ENCODE results near the gene MVK. TPM values are rescaled to one million over a fixed set of nuclear protein-coding genes. Genes with fewer than 3 reads are reported as not detected.

Gene MVK
- total RNA-seq, 2 donors from 2014 or later = 13.4 to 54.1 TPM

DNA sequence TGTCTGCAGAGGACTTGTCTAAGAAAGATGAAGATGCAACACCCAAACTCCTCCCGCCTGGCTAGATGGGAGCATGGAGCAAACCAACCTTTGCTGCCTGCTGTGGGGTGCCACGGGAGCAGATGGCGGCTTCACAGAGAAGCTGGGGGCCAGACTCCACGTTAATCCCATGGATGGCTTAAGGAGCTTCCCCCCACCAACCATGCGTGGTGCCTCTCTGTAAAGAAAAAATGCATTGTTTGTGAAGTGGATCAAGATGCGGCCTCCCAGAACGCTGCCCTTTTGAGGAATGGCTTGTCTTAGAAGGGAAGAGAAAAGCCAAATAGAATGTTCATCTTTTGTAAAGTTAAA, 15.6 kb downstream of the MVK start:
- no peaks in the 10 kb centered on the region for H3K9me3 ChIP-seq
- no peak overlapping the region for H3K27ac ChIP-seq
- no peak overlapping the region for H3K4me3 ChIP-seq
- WGBS = 86% methylated on average over 7 of the region's 7 CpGs
- DNase-seq (ENCODE audit: low spot score) = no peak
- H3K27me3 ChIP-seq (replicated peaks; ENCODE audit: insufficient read depth) = no peaks in the 10 kb centered on the region
- intact Hi-C loops (cut with DNase I) = no loop called here
- TF ChIP-seq POLR2AphosphoS5 (IDR thresholded peaks at IDR 0.05) = no peak
- no peak for TF ChIP-seq POLR2A (IDR thresholded peaks at IDR 0.05)
- TF ChIP-seq CTCF (IDR thresholded peaks at IDR 0.05) = no peak
- H3K36me3 ChIP-seq = peaks cover 0 to 3% of the 10 kb centered on the region in 2 donors
- no peaks in the 10 kb centered on the region for H3K4me1 ChIP-seq (replicated peaks)

DNA sequence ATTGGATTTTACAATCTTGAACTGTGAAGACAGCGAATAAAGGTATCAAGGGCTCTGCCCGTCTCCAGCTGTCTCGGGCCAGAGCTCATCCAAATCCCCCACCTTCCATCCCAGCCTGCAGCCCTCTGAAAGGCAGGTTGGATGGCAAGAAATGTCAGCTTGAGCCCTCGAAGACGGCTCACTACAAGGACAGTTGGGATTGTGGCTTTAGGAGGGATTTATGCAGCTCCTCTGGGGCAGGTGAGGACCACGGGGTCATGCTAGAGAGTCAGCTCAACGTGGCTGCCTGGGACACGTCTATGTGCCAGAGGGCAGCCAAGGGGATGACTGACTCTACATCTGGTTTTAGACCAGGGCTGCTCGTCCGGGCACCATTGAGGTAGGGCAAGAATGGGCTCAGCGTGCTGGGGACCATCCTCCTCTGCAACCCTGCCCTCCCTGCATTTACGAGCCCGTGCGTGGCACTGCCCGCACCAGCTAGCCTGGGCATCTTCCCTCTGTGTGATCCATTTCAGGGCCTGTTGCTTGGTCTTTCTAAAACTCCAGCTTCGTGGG, 16.2 kb downstream of the MVK start:
- DNase-seq (ENCODE audit: low spot score) = no peak
- intact Hi-C loops (cut with DNase I) = loop anchor here (10.0 kb wide), 1 partner anchor 125 kb away; the partner anchor contains the start of gene FAM222A
- TF ChIP-seq CTCF (IDR thresholded peaks at IDR 0.05) = no peak
- no peak for TF ChIP-seq POLR2AphosphoS5 (IDR thresholded peaks at IDR 0.05)
- TF ChIP-seq POLR2A (IDR thresholded peaks at IDR 0.05) = no peak
- Histone ChIP-seq H3K27ac (no peak overlapping the region), H3K4me3 (no peak overlapping the region), H3K9me3 (no peaks in the 10 kb centered on the region), H3K27me3 (replicated peaks; ENCODE audit: insufficient read depth) (no peaks in the 10 kb centered on the region), H3K36me3 (peaks cover 0 to 3% of the 10 kb centered on the region in 2 donors), H3K4me1 (replicated peaks) (no peaks in the 10 kb centered on the region)
- WGBS = 89% methylated on average over 16 of the region's 16 CpGs

DNA sequence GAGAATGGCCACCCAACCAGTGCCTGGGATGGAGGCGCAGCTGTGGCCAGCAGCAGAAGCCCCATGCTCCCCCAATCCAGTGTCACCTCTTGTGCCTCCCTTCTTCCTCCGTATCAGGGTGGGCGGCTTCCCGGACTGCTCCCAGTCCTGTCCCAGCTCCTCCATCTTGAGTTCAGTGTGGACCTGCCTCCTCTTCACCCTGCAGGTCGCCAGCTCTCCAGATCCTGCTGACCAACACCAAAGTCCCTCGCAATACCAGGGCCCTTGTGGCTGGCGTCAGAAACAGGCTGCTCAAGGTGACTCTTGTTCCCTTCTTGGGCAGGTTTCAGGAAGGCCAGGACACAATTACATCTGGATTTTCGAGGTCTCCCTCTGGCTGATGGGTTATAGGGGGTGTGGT, 17.0 kb downstream of the MVK start:
- 93% methylated on average over 8 of the region's 8 CpGs for WGBS
- Histone ChIP-seq H3K4me3 (no peak overlapping the region), H3K27ac (no peak overlapping the region), H3K9me3 (no peaks in the 10 kb centered on the region), H3K4me1 (replicated peaks) (no peaks in the 10 kb centered on the region), H3K27me3 (replicated peaks; ENCODE audit: insufficient read depth) (no peaks in the 10 kb centered on the region), H3K36me3 (peaks cover 0 to 3% of the 10 kb centered on the region in 2 donors)
- intact Hi-C loops (cut with DNase I) = loop anchor here (10.0 kb wide), 1 partner anchor 124 kb away; the partner anchor contains the start of gene FAM222A
- no peak for DNase-seq (ENCODE audit: low spot score)
- no peak for TF ChIP-seq POLR2A (IDR thresholded peaks at IDR 0.05)

GRCh38 chr12:109591041-109591440, 17.4 kb downstream of the MVK start:
- no peaks in the 10 kb centered on the region for H3K9me3 ChIP-seq
- TF ChIP-seq CTCF (IDR thresholded peaks at IDR 0.05) (no peak), POLR2AphosphoS5 (IDR thresholded peaks at IDR 0.05) (no peak), POLR2A (IDR thresholded peaks at IDR 0.05) (no peak)
- no peaks in the 10 kb centered on the region for H3K27me3 ChIP-seq (replicated peaks; ENCODE audit: insufficient read depth)
- no peak overlapping the region for H3K27ac ChIP-seq
- no peak for DNase-seq (ENCODE audit: low spot score)
- no peaks in the 10 kb centered on the region for H3K4me1 ChIP-seq (replicated peaks)
- intact Hi-C loops (cut with DNase I) = loop anchor here (10.0 kb wide), 1 partner anchor 124 kb away; the partner anchor contains the start of gene FAM222A
- WGBS = 55% methylated on average over 10 of the region's 10 CpGs
- peaks cover 0 to 3% of the 10 kb centered on the region in 2 donors for H3K36me3 ChIP-seq
- no peak overlapping the region for H3K4me3 ChIP-seq

DNA sequence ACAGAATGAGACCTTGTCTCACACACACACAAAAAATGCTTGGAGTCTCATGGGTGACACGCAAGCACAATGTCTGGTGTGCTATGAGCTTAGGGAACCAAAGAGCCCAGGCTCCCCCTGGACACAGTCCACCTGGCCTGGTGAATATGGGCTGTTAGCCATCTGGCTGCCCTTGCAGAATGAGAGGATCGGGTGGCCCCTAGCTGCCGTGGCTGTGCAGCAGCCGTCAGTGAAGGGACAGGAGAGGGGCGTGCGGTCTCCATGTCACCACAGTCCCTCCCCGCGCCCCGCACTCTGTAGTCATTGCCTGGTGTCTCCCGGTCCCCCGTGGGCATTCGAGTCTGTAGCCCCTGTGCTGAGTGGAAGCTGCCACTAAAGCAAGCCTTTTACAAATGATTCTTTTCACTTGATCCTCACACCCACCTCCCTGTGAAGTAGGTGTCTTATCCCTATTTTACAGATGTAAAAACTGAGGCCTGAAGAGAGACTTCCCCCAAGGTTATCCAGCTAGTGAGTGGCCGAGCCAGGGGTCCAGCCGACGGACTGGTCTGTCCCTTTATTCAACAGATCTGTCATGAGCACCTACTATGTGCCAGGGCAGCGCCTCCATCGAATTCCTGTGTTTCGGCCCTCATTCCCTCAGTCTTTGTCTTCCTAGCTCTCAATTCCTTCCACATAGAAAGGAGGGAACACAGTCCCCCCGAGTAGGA, 18.8 kb downstream of the MVK start:
- Histone ChIP-seq H3K4me3 (no peak overlapping the region), H3K9me3 (no peaks in the 10 kb centered on the region), H3K36me3 (no peaks in the 10 kb centered on the region), H3K27ac (no peak overlapping the region), H3K27me3 (replicated peaks; ENCODE audit: insufficient read depth) (no peaks in the 10 kb centered on the region), H3K4me1 (replicated peaks) (no peaks in the 10 kb centered on the region)
- WGBS = 91% methylated on average over 19 of the region's 19 CpGs
- no peak for DNase-seq (ENCODE audit: low spot score)
- intact Hi-C loops (cut with DNase I) = loop anchor here (10.0 kb wide), 1 partner anchor 122 kb away; the partner anchor contains the start of gene FAM222A
- TF ChIP-seq POLR2A (IDR thresholded peaks at IDR 0.05) = no peak

DNA sequence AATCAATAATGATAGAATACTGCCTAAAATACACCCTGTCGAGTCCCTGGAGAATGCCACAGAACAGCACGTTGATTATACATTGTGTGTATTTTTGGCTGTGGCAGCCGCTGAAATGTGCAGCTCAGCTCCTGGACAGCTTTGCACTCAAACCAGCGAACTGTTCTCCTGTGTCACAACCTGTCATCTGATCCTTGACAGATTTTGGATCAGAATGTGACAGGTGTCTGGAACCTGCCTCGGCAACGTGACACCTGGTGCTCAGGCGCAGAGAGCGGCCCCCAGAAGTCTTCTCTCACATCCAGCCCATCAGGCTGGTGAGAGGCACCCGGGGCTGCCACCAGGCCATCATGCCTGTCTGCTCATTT, 19.3 kb downstream of the MVK start:
- intact Hi-C loops (cut with DNase I) = loop anchor here (10.0 kb wide), 1 partner anchor 122 kb away; the partner anchor contains the start of gene FAM222A
- TF ChIP-seq CTCF (IDR thresholded peaks at IDR 0.05) (no peak), POLR2AphosphoS5 (IDR thresholded peaks at IDR 0.05) (no peak), POLR2A (IDR thresholded peaks at IDR 0.05) (no peak)
- H3K27me3 ChIP-seq (replicated peaks; ENCODE audit: insufficient read depth) = no peaks in the 10 kb centered on the region
- no peaks in the 10 kb centered on the region for H3K36me3 ChIP-seq
- H3K4me1 ChIP-seq (replicated peaks) = no peaks in the 10 kb centered on the region
- H3K27ac ChIP-seq = no peak overlapping the region
- no peaks in the 10 kb centered on the region for H3K9me3 ChIP-seq
- H3K4me3 ChIP-seq = no peak overlapping the region
- 86% methylated on average over 9 of the region's 9 CpGs for WGBS
- no peak for DNase-seq (ENCODE audit: low spot score)
